HCT116 (cell line): ENCODE data around the gene GSTM1. TPM values are rescaled to one million over a fixed set of nuclear protein-coding genes. Genes with fewer than 3 reads are reported as not detected.

Experiments
- ATAC-seq: fragments of 200-7000 bp; cut with Tn5 transposase; 2 replicates; pipeline ENCODE4 v1.9.1; 2020; ENCODE audit warnings: mild to moderate bottlenecking, moderate library complexity
- BruUV-seq: library from RNA; stranded (reverse); fragments of 400-500 nt; replicated peaks from 2 replicates; lab custom pipeline; 2021; lab: Mats Ljungman, UMichigan
- CTCF ChIA-PET: fragments of 300-600 bp; sonication (Branson Sonifier 250); formaldehyde crosslinking; loops from one replicate; lab custom pipeline; 2021; ENCODE audit warnings: antibody characterized with exemption; lab: Charles Lee
- POLR2A ChIA-PET: fragments of 300-600, 350-600 bp; sonication (Branson Sonifier 250); formaldehyde crosslinking; loops from one replicate; lab custom pipeline; 2021; ENCODE audit warnings: antibody characterized with exemption; lab: Charles Lee
- RAD21 ChIA-PET, 2 experiments: fragments of 300-600 bp; sonication (Branson Sonifier 250); formaldehyde crosslinking; loops; one replicate each; lab custom pipeline; 2023; ENCODE audit warnings: low total read pairs in 2 of 2; ENCODE audit not compliant: uncharacterized antibody in 2 of 2, unreplicated experiment in 2 of 2, low non-redundant PET in 1 of 2; lab: Charles Lee
- DNase-seq: peaks from one replicate; pipeline ENCODE4 v3.0.0-alpha.2; 2010; ENCODE audit warnings: low read depth, low spot score
- H2AFZ ChIP-seq: fragments of 200-600 bp; shearing (Covaris generic), sonication (generic); 2 replicates; pipeline ENCODE4 v1.6.1; 2017; ENCODE audit warnings: low read depth, mixed run types, mixed read lengths, antibody characterized with exemption, low read length; ENCODE audit not compliant: poor library complexity, severe bottlenecking
- H3K27ac ChIP-seq: 2 replicates; pipeline ENCODE4 v1.5.1; 2012; ENCODE audit warnings: low read depth, low read length
- H3K27me3 ChIP-seq: fragments of 200-600 bp; sonication (generic); 2 replicates; pipeline ENCODE4 v1.6.1; 2016; ENCODE audit warnings: mixed run types, low read length, mixed read lengths; ENCODE audit not compliant: insufficient read depth
- H3K36me3 ChIP-seq, 2 experiments: fragments of 200-500 bp in 1 of 2; fragments of 200-600 bp in 1 of 2; sonication (Bioruptor generic) in 1 of 2; sonication (generic) in 1 of 2; 2 replicates each; pipeline versions ENCODE4 v1.5.1 to v1.6.1; 2014 to 2016; ENCODE audit warnings: low read length in 2 of 2, inconsistent platforms in 1 of 2, mixed read lengths in 1 of 2, mixed run types in 1 of 2; ENCODE audit not compliant: insufficient read depth in 2 of 2, control insufficient read depth in 1 of 2
- H3K4me1 ChIP-seq, 2 experiments: fragments of 200-600 bp in 1 of 2; sonication (generic) in 1 of 2; 2 replicates each; pipeline versions ENCODE4 v1.5.1 to v1.6.1; 2012 to 2017; ENCODE audit warnings: low read length in 2 of 2, inconsistent platforms in 1 of 2, mild to moderate bottlenecking in 1 of 2, mixed read lengths in 1 of 2, mixed run types in 1 of 2, moderate library complexity in 1 of 2; ENCODE audit not compliant: insufficient read depth in 2 of 2, control insufficient read depth in 1 of 2
- H3K4me2 ChIP-seq: fragments of 200-600 bp; sonication (generic); 2 replicates; pipeline ENCODE4 v1.6.1; 2017; ENCODE audit warnings: mixed run types, low read length, mixed read lengths
- H3K4me3 ChIP-seq, 2 experiments: fragments of 200-600 bp in 1 of 2; sonication (generic) in 1 of 2; replicated peaks in 1 of 2; 2 replicates each; pipeline ENCODE4 v1.5.1; 2011 to 2016; ENCODE audit warnings: low read length in 2 of 2, control low read depth in 1 of 2, low read depth in 1 of 2, mild to moderate bottlenecking in 1 of 2, mixed read lengths in 1 of 2, mixed run types in 1 of 2
- H3K79me2 ChIP-seq: fragments of 200-600 bp; sonication (generic); 2 replicates; pipeline ENCODE4 v1.6.1; 2017; ENCODE audit warnings: mild to moderate bottlenecking, mixed run types, low read length, moderate library complexity, mixed read lengths; ENCODE audit not compliant: insufficient read depth
- H3K9ac ChIP-seq: fragments of 200-600 bp; sonication (generic); 2 replicates; pipeline ENCODE4 v1.6.1; 2016; ENCODE audit warnings: low read length, mixed read lengths
- H3K9me2 ChIP-seq: fragments of 200-600 bp; sonication (generic), shearing (Covaris generic); 2 replicates; pipeline ENCODE4 v1.6.1; 2017; ENCODE audit warnings: mixed run types, mild to moderate bottlenecking, moderate library complexity; ENCODE audit not compliant: insufficient read depth
- H3K9me3 ChIP-seq, 2 experiments: fragments of 200-500 bp in 1 of 2; fragments of 200-600 bp in 1 of 2; sonication (Bioruptor generic) in 1 of 2; sonication (generic) in 1 of 2; 2 replicates each; pipeline ENCODE4 v1.6.1; 2014 to 2017; ENCODE audit warnings: low read length in 2 of 2, mixed read lengths in 2 of 2, inconsistent platforms in 1 of 2, low read depth in 1 of 2, mild to moderate bottlenecking in 1 of 2, mixed run types in 1 of 2, moderate library complexity in 1 of 2; ENCODE audit not compliant: control insufficient read depth in 1 of 2, insufficient read depth in 1 of 2
- H4K20me1 ChIP-seq: fragments of 200-600 bp; sonication (generic), shearing (Covaris generic); 2 replicates; pipeline ENCODE4 v1.6.1; 2017; ENCODE audit warnings: mixed run types, mild to moderate bottlenecking, moderate library complexity; ENCODE audit not compliant: insufficient read depth
- CBX3 ChIP-seq: IDR thresholded peaks from 2 replicates; pipeline ENCODE4 v1.6.1; 2012; ENCODE audit warnings: low read depth
- CTCF ChIP-seq, 3 experiments: fragments of 200-600 bp in 1 of 3; sonication (generic) in 1 of 3; IDR thresholded peaks in 2 of 3; conservative IDR thresholded peaks in 1 of 3; 2 replicates each; pipeline ENCODE4 v1.5.1; 2012 to 2017; ENCODE audit warnings: low read depth in 2 of 3, low read length in 2 of 3, antibody characterized with exemption in 1 of 3, borderline replicate concordance in 1 of 3, control low read depth in 1 of 3, mild to moderate bottlenecking in 1 of 3, mixed read lengths in 1 of 3, mixed run types in 1 of 3, moderate library complexity in 1 of 3; ENCODE audit not compliant: insufficient read depth in 1 of 3
- EGR1 ChIP-seq: IDR thresholded peaks from 2 replicates; pipeline ENCODE4 v1.6.1; 2012; ENCODE audit warnings: low read depth
- EZH2 ChIP-seq: fragments of 200-600 bp; sonication (generic); IDR thresholded peaks from 2 replicates; pipeline ENCODE4 v1.6.1; 2017; ENCODE audit warnings: antibody characterized with exemption, mixed run types
- EZH2phosphoT487 ChIP-seq: fragments of 200-600 bp; IDR thresholded peaks from 2 replicates; pipeline ENCODE4 v1.6.1; 2018; ENCODE audit warnings: antibody characterized with exemption, borderline replicate concordance
- POLR2AphosphoS5 ChIP-seq: IDR thresholded peaks from 2 replicates; pipeline ENCODE4 v1.6.1; 2011; ENCODE audit warnings: mild to moderate bottlenecking, low read depth, low read length, moderate library complexity
- RAD21 ChIP-seq: IDR thresholded peaks from 2 replicates; pipeline ENCODE4 v1.6.1; 2012; ENCODE audit warnings: low read depth, mild to moderate bottlenecking
- SIN3A ChIP-seq: IDR thresholded peaks from 2 replicates; pipeline ENCODE4 v1.6.1; 2012; ENCODE audit warnings: low read depth
- SRF ChIP-seq: IDR thresholded peaks from 2 replicates; pipeline ENCODE4 v1.6.1; 2012; ENCODE audit warnings: low read depth
- TCF7L2 ChIP-seq: IDR thresholded peaks from 2 replicates; pipeline ENCODE4 v1.7.0; 2011; ENCODE audit warnings: borderline replicate concordance, inconsistent platforms; ENCODE audit not compliant: insufficient read depth, insufficient read length; ENCODE audit errors: extremely low read depth
- ZBTB33 ChIP-seq: IDR thresholded peaks from 2 replicates; pipeline ENCODE4 v1.6.1; 2011; ENCODE audit warnings: mild to moderate bottlenecking, low read length, moderate library complexity; ENCODE audit not compliant: insufficient replicate concordance; ENCODE audit errors: extremely low read depth
- ZFX ChIP-seq: fragments of 450-650 bp; IDR thresholded peaks from 2 replicates; pipeline ENCODE4 v1.6.1; 2017
- ZNF274 ChIP-seq: fragments of 200-500 bp; sonication (Bioruptor generic); IDR thresholded peaks from 2 replicates; pipeline ENCODE4 v1.6.1; 2014; ENCODE audit warnings: mild to moderate bottlenecking, low read depth, low read length, inconsistent platforms
- intact Hi-C: fragments of 100-400 bp; cut with micrococcal nuclease; formaldehyde crosslinking; loops from 2 replicates; pipeline ENCODE4 v1.10.0; 2022
- total RNA-seq: library from RNA; stranded (reverse); gene quantifications from one replicate; pipeline ENCODE4 v1.2.1, GENCODE V29; 2021; ENCODE audit not compliant: unreplicated experiment

GSTM1 gene
- total RNA-seq, 1 experiment from 2014 or later = not detected

DNA sequence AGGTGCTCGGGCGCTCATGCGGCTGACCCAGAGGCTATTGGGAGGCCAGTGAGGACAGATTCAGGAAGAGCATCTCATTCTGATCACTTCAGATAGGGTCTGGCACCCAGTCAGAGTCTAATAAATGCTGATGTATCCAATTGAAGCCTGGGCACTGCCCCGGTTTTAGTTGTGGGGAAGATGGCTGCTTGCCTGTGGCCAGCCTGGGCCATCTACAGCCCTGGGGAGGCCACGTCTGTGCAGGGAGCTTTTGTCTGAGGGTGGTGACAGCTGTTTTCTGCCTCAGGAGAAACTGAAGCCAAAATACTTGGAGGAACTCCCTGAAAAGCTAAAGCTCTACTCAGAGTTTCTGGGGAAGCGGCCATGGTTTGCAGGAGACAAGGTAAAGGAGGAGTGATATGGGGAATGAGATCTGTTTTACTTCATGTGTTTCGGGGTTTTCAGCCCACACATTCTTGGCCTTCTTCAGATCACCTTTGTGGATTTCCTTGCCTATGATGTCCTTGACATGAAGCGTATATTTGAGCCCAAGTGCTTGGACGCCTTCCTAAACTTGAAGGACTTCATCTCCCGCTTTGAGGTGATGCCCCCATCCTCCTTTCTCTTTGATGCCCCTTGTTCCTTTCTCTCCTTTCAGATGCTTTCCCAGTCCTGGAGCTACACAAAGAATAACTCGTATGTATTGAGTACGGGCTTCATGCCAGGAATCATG, 27.2 kb downstream of the GSTM1 start:
- no peak overlapping the region for H2AFZ ChIP-seq
- H4K20me1 ChIP-seq = no peaks in the 10 kb centered on the region
- peaks cover 0 to 13% of the 10 kb centered on the region in 2 experiments; a peak in 2 of 4 replicates for H3K4me1 ChIP-seq
- H3K4me3 ChIP-seq = no peak overlapping the region
- ChIA-PET CTCF (no interaction called here), RAD21 (no interaction called here), POLR2A (no interaction called here)
- ATAC-seq = no peak
- H3K9me3 ChIP-seq = no peaks in the 10 kb centered on the region
- H3K27ac ChIP-seq = no peak overlapping the region
- no peaks in the 10 kb centered on the region for H3K79me2 ChIP-seq
- no peak overlapping the region for H3K9ac ChIP-seq
- intact Hi-C loops = loop anchor here (5.0 kb wide), 1 partner anchor 267 kb away; the partner anchor contains the start of gene AHCYL1
- H3K9me2 ChIP-seq = no peaks in the 10 kb centered on the region
- DNase-seq = no peak
- H3K27me3 ChIP-seq = no peaks in the 10 kb centered on the region
- H3K4me2 ChIP-seq = no peak overlapping the region
- TF ChIP-seq TCF7L2 = no peak
- TF ChIP-seq CTCF (IDR thresholded peaks at IDR 0.05 in 2 of 3, conservative IDR thresholded peaks at IDR 0.05 in 1 of 3; ENCODE audit: borderline replicate concordance in 1 of 3, insufficient read depth in 1 of 3, low read depth in 2 of 3, low read length in 2 of 3) = no peak
- no peak for TF ChIP-seq ZNF274
- TF ChIP-seq RAD21 = no peak
- no peak for TF ChIP-seq ZBTB33
- no peak for TF ChIP-seq SIN3A
- no peak for TF ChIP-seq POLR2AphosphoS5
- TF ChIP-seq EZH2phosphoT487 = no peak
- TF ChIP-seq EGR1 = no peak
- no peak for TF ChIP-seq ZFX
- TF ChIP-seq CBX3 = no peak
- TF ChIP-seq EZH2 = no peak
- TF ChIP-seq SRF = no peak
- TF ChIP-seq, all 23 proteins: peak for 0
- no TSS peak for BruUV-seq
- no peaks in the 10 kb centered on the region for H3K36me3 ChIP-seq
